ENCODE measurements around the gene ATP10A. TPM values are rescaled to one million over a fixed set of nuclear protein-coding genes. Genes with fewer than 3 reads are reported as not detected.

Gene ATP10A
- total RNA-seq, 1 experiment from 2014 or later: not detected

- H3K27me3 Mint-ChIP-seq (ENCODE audit: insufficient read depth, unreplicated experiment): no peaks in the 10 kb centered on the region
Observed at GRCh38 chr15:25866874-25867273, 3.7 kb upstream of the ATP10A start.

GRCh38 chr15:25866251-25866650, 3.1 kb upstream of the ATP10A start:
- Mint-ChIP-seq H3K36me3 (ENCODE audit: insufficient read depth, unreplicated experiment) (no peaks in the 10 kb centered on the region), H3K27me3 (ENCODE audit: insufficient read depth, unreplicated experiment) (no peaks in the 10 kb centered on the region), H3K4me3 (ENCODE audit: unreplicated experiment) (no peak overlapping the region), H3K9me3 (ENCODE audit: unreplicated experiment) (peaks cover 25% of the 10 kb centered on the region), H3K4me1 (ENCODE audit: insufficient read depth, unreplicated experiment) (no peaks in the 10 kb centered on the region), H3K27ac (ENCODE audit: low read depth, unreplicated experiment) (no peak overlapping the region)
- ChIA-PET CTCF (no interaction called here), POLR2A (no interaction called here)
- no peak for TF ChIP-seq CTCF (IDR thresholded peaks at IDR 0.05; ENCODE audit: unreplicated experiment)
- no TSS peak for BruUV-seq (replicated peaks)
- intact Hi-C loops (cut with micrococcal nuclease): no loop called here
- no peak for DNase-seq (ENCODE audit: unreplicated experiment)

More at GRCh38 chr15:25866874-25867273, 3.7 kb upstream of the ATP10A start:
- no peak for TF ChIP-seq CTCF (IDR thresholded peaks at IDR 0.05; ENCODE audit: unreplicated experiment)
- no peak overlapping the region for H3K27ac Mint-ChIP-seq (ENCODE audit: low read depth, unreplicated experiment)
- CTCF ChIA-PET: no interaction called here
- BruUV-seq (replicated peaks): no TSS peak
- no peaks in the 10 kb centered on the region for H3K4me1 Mint-ChIP-seq (ENCODE audit: insufficient read depth, unreplicated experiment)
- peaks cover 25% of the 10 kb centered on the region for H3K9me3 Mint-ChIP-seq (ENCODE audit: unreplicated experiment)
- no peak overlapping the region for H3K4me3 Mint-ChIP-seq (ENCODE audit: unreplicated experiment)
- POLR2A ChIA-PET: no interaction called here
- no peaks in the 10 kb centered on the region for H3K36me3 Mint-ChIP-seq (ENCODE audit: insufficient read depth, unreplicated experiment)
- no peak for DNase-seq (ENCODE audit: unreplicated experiment)
- intact Hi-C loops (cut with micrococcal nuclease): no loop called here

- Mint-ChIP-seq H3K27ac (ENCODE audit: low read depth, unreplicated experiment) (no peak overlapping the region), H3K27me3 (ENCODE audit: insufficient read depth, unreplicated experiment) (no peaks in the 10 kb centered on the region), H3K4me3 (ENCODE audit: unreplicated experiment) (no peak overlapping the region), H3K9me3 (ENCODE audit: unreplicated experiment) (peaks cover 31% of the 10 kb centered on the region), H3K4me1 (ENCODE audit: insufficient read depth, unreplicated experiment) (no peaks in the 10 kb centered on the region), H3K36me3 (ENCODE audit: insufficient read depth, unreplicated experiment) (no peaks in the 10 kb centered on the region)
- ChIA-PET CTCF (no interaction called here), POLR2A (no interaction called here)
- no TSS peak for BruUV-seq (replicated peaks)
- TF ChIP-seq CTCF (IDR thresholded peaks at IDR 0.05; ENCODE audit: unreplicated experiment): no peak
- no peak for DNase-seq (ENCODE audit: unreplicated experiment)
- intact Hi-C loops (cut with micrococcal nuclease): no loop called here
Observed at GRCh38 chr15:25864966-25865365, 1.8 kb upstream of the ATP10A start.

- Mint-ChIP-seq H3K36me3 (ENCODE audit: insufficient read depth, unreplicated experiment) (no peaks in the 10 kb centered on the region), H3K4me1 (ENCODE audit: insufficient read depth, unreplicated experiment) (no peaks in the 10 kb centered on the region), H3K4me3 (ENCODE audit: unreplicated experiment) (no peak overlapping the region), H3K27ac (ENCODE audit: low read depth, unreplicated experiment) (no peak overlapping the region), H3K9me3 (ENCODE audit: unreplicated experiment) (peaks cover 31% of the 10 kb centered on the region), H3K27me3 (ENCODE audit: insufficient read depth, unreplicated experiment) (no peaks in the 10 kb centered on the region)
- ChIA-PET POLR2A (interaction anchor here (0.6 kb wide), 1 partner anchor 30 kb away, joined by 3 read pairs; no protein-coding TSS in a partner anchor), CTCF (no interaction called here)
- intact Hi-C loops (cut with micrococcal nuclease): no loop called here
- TF ChIP-seq CTCF (IDR thresholded peaks at IDR 0.05; ENCODE audit: unreplicated experiment): no peak
- BruUV-seq (replicated peaks): no TSS peak
- DNase-seq (ENCODE audit: unreplicated experiment): no peak
Observed at GRCh38 chr15:25863968-25864580, 947 bp upstream of the ATP10A start.
